Vein endothelial cell (primary cell): ENCODE measurements around the gene CCDC87. TPM values are rescaled to one million over a fixed set of nuclear protein-coding genes. Genes with fewer than 3 reads are reported as not detected.

Experiments
- small RNA-seq: library from RNA; depleted of rRNA; stranded (forward); fragments of <200 nt; gene quantifications from one replicate; pipeline ENCODE3, GENCODE V24; 2012
- total RNA-seq: library from RNA; depleted of rRNA; stranded (reverse); fragments of >200 nt; gene quantifications from 2 replicates; pipeline ENCODE4 v1.2.3, GENCODE V29; 2012

The CCDC87 gene, protein sequence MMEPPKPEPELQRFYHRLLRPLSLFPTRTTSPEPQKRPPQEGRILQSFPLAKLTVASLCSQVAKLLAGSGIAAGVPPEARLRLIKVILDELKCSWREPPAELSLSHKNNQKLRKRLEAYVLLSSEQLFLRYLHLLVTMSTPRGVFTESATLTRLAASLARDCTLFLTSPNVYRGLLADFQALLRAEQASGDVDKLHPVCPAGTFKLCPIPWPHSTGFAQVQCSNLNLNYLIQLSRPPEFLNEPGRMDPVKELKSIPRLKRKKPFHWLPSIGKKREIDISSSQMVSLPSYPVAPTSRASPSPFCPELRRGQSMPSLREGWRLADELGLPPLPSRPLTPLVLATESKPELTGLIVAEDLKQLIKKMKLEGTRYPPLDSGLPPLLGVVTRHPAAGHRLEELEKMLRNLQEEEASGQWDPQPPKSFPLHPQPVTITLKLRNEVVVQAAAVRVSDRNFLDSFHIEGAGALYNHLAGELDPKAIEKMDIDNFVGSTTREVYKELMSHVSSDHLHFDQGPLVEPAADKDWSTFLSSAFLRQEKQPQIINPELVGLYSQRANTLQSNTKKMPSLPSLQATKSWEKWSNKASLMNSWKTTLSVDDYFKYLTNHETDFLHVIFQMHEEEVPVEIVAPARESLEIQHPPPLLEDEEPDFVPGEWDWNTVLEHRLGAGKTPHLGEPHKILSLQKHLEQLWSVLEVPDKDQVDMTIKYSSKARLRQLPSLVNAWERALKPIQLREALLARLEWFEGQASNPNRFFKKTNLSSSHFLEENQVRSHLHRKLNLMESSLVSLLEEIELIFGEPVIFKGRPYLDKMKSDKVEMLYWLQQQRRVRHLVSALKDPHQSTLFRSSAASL
- 0.65 and 0.67 TPM in 2 replicates for total RNA-seq

GRCh38 chr11:66592457-66593302 is at the start of gene CCDC87, which contains the start of gene CCS:
Gene CCDC87, minus strand, starts transcription at chr11:66593063. Its CDS starts 48 bp downstream, at chr11:66593015.
Gene CCS, plus strand, starts transcription at chr11:66593185. Its CDS starts 77 bp downstream, at chr11:66593262.

GRCh38 chr11:66638177-66639065 is 45.6 kb upstream of the CCDC87 start, which contains the start of gene RBM4:
Gene RBM4, plus strand, starts transcription at chr11:66638703. Its CDS starts 1,009 bp downstream, at chr11:66639712.

GRCh38 chr11:66616379-66617154 is 23.7 kb upstream of the CCDC87 start, which contains the start of gene RBM14:
Gene RBM14, plus strand, starts transcription at chr11:66616630. Its CDS starts 91 bp downstream, at chr11:66616721.

DNA sequence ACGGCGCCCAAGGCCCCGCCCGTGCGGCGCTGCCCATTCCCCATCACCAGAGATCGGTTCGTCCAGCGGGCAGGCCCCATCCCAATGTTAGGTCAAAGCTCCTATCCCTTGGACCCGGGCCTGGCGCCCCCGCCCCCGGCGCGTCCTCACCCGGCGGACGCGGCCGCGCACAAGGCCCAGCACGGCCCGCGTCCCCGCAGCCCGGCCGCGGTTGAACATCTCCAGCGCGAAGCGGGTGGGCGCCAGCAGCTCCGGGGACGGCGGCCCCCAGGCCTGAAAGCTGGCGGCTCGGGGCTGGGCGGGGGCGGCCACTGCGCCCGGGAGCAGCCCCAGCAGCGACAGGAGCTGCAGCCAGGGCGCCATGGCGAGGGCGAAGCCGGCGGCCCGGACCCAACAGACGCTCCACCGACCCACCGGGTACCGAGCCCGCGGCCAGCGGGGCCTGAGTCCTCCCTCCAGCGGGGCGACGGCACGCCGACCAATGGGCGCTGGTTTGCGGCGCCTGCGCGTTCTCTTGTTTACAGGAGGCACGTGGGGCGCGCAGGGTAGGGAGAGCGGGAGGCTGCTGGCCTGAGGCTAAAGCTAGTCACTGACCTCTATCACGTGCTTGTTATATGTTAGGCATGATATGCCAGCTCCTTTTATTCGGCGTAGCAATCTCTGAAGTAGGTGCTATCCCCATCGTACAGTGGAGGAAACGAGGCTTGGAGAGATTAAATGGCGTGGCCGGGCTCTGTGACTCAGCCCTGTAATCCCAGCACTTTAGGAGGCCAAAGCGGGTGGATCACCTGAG is 24.5 kb downstream of the CCDC87 start, which contains the start of gene CTSF:
Gene CTSF, minus strand, starts transcription at position 483 of the 793 bp plus-strand sequence. Its CDS starts 120 bp downstream, at position 363.

DNA sequence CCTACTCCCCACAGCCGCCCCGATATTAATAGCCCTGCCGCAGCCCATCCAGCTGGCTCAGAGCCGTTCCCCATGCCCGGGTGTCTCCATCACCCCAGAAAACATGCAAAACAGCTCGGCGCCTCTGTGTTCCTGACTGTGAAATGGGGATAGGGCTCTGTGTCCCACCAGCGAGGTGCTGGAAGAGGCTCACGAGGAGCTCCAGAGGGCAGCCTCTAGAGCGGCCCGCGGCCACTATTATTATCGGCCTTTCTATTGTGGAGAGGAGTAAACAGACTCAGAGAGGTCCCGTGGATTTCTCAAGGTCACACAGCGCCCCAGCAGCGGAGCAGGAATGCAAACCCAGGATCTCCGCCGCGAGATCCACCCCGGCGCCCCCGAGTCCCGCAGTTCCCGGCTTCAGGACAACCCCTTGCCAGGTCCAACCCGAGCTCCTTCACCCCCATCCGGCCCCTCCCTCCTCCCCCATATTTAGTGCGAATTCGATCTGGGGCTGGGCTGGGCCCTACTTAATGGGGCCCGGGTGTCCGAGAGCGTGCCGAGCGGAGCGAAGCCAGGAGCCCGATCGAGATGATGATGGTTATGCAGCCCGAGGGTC is 46.4 kb downstream of the CCDC87 start, which contains the start of gene ACTN3:
Gene ACTN3, plus strand, starts transcription at position 536 of the 598 bp plus-strand sequence. Its CDS starts 35 bp downstream, at position 571.

GRCh38 chr11:66545701-66546367 is 47.0 kb downstream of the CCDC87 start, which contains the start of gene ZDHHC24:
Gene ZDHHC24, minus strand, starts transcription at chr11:66546048. Its CDS starts 45 bp downstream, at chr11:66546003.

Small RNAs within 50 kb of the gene (small RNA-seq; reads per million reads assigned to genes)
- not detected for gene RNU4-39P

Other genes starting within 250 kb of the CCDC87 start
- gene BRMS1, start 248.0 kb downstream of the CCDC87 start, total RNA-seq: 67.6 and 77.5 TPM in 2 replicates
- 19.4 and 29.7 TPM in 2 replicates for gene B4GAT1, start 245.4 kb downstream of the CCDC87 start, total RNA-seq
- gene SLC29A2, start 221.3 kb downstream of the CCDC87 start, total RNA-seq: 0.65 and 0.67 TPM in 2 replicates
- gene NPAS4, start 172.0 kb downstream of the CCDC87 start, total RNA-seq: not detected in 2 replicates
- gene MRPL11, start 154.2 kb downstream of the CCDC87 start, total RNA-seq: 41.2 and 49.1 TPM in 2 replicates
- gene PELI3, start 126.2 kb downstream of the CCDC87 start, total RNA-seq: 3.6 and 3.9 TPM in 2 replicates
- gene DPP3, start 112.6 kb downstream of the CCDC87 start, total RNA-seq: 56.0 and 73.5 TPM in 2 replicates
- 28.4 and 43.8 TPM in 2 replicates for gene BBS1, start 82.4 kb downstream of the CCDC87 start, total RNA-seq
- gene ZDHHC24, start 47.0 kb downstream of the CCDC87 start, total RNA-seq: 18.4 and 24.2 TPM in 2 replicates
- gene ACTN3, start 46.2 kb downstream of the CCDC87 start, total RNA-seq: 0.19 TPM in 1 of 2 replicates, not detected in the other
- 14.5 and 26.8 TPM in 2 replicates for gene CTSF, start 24.5 kb downstream of the CCDC87 start, total RNA-seq
- 25.7 and 34.0 TPM in 2 replicates for gene CCS, start 122 bp upstream of the CCDC87 start, total RNA-seq
- gene RBM14, start 23.6 kb upstream of the CCDC87 start, total RNA-seq: 33.3 and 46.0 TPM in 2 replicates
- 123 and 130 TPM in 2 replicates for gene RBM4, start 45.6 kb upstream of the CCDC87 start, total RNA-seq
- 17.1 and 19.9 TPM in 2 replicates for gene RBM4B, start 84.8 kb upstream of the CCDC87 start, total RNA-seq
- 31.9 and 54.9 TPM in 2 replicates for gene SPTBN2, start 136.2 kb upstream of the CCDC87 start, total RNA-seq